Lower leg skin (tissue), 3 donors: ENCODE data around the gene TBC1D3C.
"Not testable (repeated sequence)": the region's sequence is repeated elsewhere in the genome, so short reads cannot be mapped to it uniquely, and the experiment has no call there.

Experiments used
- CTCF ChIP-seq, 3 donors: fragments of 450-650 bp; IDR thresholded peaks; one replicate each; pipeline ENCODE4 v1.5.1; 2016; ENCODE audit warnings: antibody characterized with exemption in 3 of 3, mild to moderate bottlenecking in 3 of 3, moderate library complexity in 2 of 3
- POLR2A ChIP-seq, 2 donors: fragments of 450-650 bp; IDR thresholded peaks; one replicate each; pipeline ENCODE4 v1.6.1; 2016 to 2017; ENCODE audit warnings: antibody characterized with exemption in 2 of 2, mild to moderate bottlenecking in 1 of 2, moderate library complexity in 1 of 2

DNA sequence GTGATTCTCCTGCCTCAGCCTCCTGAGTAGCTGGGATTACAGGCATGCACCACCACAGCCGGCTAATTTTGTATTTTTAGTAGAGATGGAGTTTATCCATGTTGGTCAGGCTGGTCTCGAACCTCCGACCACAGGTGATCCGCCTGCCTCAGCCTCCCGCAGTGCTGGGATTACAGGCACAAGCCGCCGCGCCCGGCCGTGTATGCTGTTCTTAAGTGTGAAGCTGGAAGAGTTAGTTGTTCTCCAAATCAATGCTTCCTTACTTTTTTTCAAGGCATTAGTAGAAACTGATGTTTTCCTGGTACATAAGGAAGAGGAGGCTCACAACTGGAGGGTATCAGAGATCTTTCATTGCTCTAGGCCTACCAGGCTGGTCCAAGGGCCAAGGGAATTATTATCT lies 19.7 kb upstream of the TBC1D3C start:
- TF ChIP-seq CTCF, POLR2A (IDR thresholded peaks at IDR 0.05): not testable (repeated sequence)
